H7 (cell line): ENCODE results near the gene MADD. TPM values are rescaled to one million over a fixed set of nuclear protein-coding genes. Genes with fewer than 3 reads are reported as not detected.

ENCODE experiments used
- DNase-seq: peaks from one replicate; pipeline ENCODE4 v3.0.0; 2012
- H3K27me3 ChIP-seq: 2 replicates; pipeline ENCODE4 v1.6.0; 2011; ENCODE audit warnings: mild to moderate bottlenecking, low read length; ENCODE audit not compliant: control insufficient read depth, insufficient read depth
- H3K36me3 ChIP-seq: replicated peaks from 2 replicates; pipeline ENCODE4 v1.5.1; 2011; ENCODE audit warnings: low read length; ENCODE audit not compliant: control insufficient read depth, insufficient read depth
- H3K4me3 ChIP-seq: 2 replicates; pipeline ENCODE4 v1.5.1; 2011; ENCODE audit warnings: low read depth, mild to moderate bottlenecking, control low read depth, low read length, moderate library complexity; ENCODE audit not compliant: insufficient read depth
- total RNA-seq: library from RNA; depleted of rRNA; stranded (reverse); fragments of >200 nt; shearing (Covaris generic); gene quantifications from 2 replicates; pipeline ENCODE4 v1.2.3, GENCODE V29; 2014; rRNA removed

MADD gene
- total RNA-seq, 1 experiment from 2014 or later: 21.3 TPM

DNA sequence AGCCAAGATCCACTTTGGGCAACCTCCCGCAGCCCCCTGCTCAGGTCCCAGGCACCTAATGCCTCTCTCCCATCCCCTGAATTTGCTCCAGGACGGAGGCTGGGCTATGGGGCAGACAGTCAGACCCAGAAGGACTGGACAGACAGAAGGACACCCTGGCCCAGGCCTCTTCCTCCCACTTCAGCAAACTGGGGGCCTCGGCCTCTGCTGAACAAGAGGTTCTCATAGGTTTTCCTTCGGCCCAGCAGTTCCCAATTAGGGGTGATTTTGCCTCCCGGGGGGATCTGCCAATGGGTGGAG lies 104.7 kb downstream of the MADD start:
- H3K27me3 ChIP-seq: no peaks in the 10 kb centered on the region
- H3K36me3 ChIP-seq: no peaks in the 10 kb centered on the region
- DNase-seq: no peak
- H3K4me3 ChIP-seq: no peak overlapping the region

DNA sequence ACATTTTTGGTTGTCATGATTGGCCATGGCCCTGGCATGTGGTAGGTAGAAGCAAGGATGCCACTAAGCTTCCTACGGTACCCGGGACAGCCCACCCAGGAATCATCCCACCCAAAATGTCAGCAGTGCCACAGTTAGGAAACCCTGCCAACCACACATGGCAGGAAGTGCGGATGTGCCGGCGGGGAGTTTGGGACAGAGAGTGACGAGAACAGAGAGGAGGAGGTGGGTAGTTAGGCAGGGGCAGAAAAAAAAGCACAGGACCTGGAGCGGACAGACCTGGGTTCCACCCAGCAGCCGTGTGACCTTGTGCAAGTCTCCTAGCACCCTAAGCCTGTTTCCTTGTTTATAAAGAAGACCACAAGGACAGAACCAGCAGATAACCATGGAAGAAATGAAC lies 105.1 kb downstream of the MADD start:
- no peak overlapping the region for H3K4me3 ChIP-seq
- no peaks in the 10 kb centered on the region for H3K36me3 ChIP-seq
- no peaks in the 10 kb centered on the region for H3K27me3 ChIP-seq
- no peak for DNase-seq

DNA sequence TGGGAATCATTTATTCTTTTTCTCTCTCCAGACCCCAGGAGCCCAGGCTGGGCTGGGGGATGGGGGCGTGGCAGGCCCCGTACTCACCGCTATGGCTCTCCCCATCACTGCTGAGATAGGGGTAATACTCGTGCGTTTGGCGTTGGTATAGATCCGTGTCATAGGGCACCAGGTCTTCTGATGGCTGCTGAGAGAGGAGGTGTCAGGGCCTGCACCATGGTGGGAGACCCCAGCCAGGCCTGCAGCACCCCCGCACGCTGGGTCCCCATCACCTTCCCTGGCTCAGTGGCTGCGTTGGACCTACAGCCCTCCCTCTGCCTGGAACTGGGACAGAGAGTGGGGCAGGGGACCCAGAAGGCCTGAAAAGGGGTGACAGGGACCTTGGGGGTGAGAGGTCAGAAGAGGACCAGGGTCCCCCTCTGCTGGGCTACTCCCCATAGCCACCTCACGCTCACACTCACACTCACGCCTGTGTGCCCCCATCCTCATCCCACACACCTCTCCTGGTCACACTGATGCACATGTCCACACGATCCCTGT lies 105.7 kb downstream of the MADD start:
- Histone ChIP-seq H3K36me3 (no peaks in the 10 kb centered on the region), H3K27me3 (no peaks in the 10 kb centered on the region), H3K4me3 (no peak overlapping the region)
- DNase-seq: no peak

DNA sequence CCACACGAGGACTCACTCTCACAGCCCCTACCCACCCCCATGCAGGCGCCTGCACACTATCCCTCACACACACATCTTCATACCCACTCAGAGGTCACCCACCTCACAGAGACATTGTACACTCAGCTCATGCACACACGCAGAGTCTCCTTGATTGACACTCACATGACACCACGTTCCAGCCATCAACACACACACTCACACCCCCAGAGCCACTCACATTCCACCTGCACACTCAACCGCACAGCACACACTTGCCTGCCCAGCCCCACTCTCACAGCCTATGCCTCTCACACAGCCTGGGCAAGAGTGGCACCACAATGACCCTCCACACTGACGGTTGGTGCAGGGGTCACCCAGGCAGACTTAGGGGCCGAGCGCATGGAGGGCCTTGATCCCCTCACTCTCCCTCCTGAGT lies 106.2 kb downstream of the MADD start:
- Histone ChIP-seq H3K27me3 (no peaks in the 10 kb centered on the region), H3K36me3 (no peaks in the 10 kb centered on the region), H3K4me3 (no peak overlapping the region)
- no peak for DNase-seq

DNA sequence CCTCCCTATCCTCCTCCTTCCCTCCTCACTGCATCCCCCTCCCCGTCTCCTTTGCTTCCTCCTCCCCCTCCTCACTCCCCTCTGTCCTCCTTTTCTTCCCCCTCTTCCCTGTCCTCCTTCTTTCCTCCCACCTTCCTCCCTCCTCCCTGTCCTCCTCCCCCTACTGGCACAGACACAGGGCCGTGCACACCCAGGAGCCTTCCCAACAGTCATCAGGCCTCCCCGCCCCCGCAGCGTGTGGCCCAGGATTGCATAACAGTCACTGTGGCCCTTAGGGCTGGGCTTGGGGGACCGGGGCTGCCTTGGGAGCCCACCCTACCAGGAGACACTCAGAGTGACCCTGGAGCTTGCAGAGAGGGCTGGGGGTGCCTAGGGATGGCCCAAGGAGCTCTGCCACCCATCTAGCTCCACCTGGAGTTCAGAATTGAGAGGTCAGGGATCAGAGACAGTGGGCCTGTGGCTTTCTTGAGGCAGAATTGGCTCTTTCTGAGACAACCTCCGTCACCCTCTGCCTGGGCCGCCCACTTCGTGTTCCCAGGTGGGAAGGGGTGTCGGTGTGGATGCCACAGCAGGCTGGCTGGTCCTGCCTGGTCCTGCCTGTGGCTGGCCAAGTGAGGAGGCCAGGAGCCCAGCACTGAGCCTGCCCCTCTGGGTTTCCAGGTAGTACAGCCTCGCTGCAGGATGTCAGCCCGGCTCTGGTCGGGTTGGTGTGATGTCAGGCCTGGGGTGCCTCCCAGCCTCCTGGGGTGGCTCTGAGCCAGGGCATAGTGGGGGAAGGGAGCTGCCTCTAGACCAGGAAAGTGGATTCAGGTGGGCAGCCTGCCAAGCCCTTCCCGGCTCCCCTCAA lies 106.8 kb downstream of the MADD start:
- no peaks in the 10 kb centered on the region for H3K27me3 ChIP-seq
- peak; percentile 75 for DNase-seq

DNA sequence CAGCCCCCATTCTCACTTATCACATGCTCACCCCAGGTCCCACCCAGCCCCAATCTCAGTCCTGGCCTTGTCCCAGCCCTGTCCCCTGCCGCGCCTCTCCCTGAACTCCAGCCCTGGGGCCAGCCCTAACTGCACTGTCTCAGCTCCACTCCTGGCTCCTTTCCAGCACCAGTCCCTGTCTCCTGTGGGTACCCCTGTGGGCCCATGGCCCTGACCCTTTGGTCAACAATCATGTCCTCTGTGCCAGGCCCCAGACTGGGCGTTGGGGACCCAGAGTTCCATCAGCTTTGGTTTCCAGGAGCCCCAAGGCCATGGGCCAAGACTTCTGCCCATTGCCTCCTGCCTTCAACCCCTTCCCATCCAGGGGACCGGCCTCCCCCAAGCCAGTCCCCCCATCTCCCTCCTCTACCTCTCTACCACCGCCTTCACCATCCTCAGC lies 107.7 kb downstream of the MADD start:
- no peak for DNase-seq
- Histone ChIP-seq H3K4me3 (no peak overlapping the region), H3K27me3 (no peaks in the 10 kb centered on the region), H3K36me3 (no peaks in the 10 kb centered on the region)

More for the DNA sequence above, 106.8 kb downstream of the MADD start:
- no peaks in the 10 kb centered on the region for H3K36me3 ChIP-seq
- no peak overlapping the region for H3K4me3 ChIP-seq

DNA sequence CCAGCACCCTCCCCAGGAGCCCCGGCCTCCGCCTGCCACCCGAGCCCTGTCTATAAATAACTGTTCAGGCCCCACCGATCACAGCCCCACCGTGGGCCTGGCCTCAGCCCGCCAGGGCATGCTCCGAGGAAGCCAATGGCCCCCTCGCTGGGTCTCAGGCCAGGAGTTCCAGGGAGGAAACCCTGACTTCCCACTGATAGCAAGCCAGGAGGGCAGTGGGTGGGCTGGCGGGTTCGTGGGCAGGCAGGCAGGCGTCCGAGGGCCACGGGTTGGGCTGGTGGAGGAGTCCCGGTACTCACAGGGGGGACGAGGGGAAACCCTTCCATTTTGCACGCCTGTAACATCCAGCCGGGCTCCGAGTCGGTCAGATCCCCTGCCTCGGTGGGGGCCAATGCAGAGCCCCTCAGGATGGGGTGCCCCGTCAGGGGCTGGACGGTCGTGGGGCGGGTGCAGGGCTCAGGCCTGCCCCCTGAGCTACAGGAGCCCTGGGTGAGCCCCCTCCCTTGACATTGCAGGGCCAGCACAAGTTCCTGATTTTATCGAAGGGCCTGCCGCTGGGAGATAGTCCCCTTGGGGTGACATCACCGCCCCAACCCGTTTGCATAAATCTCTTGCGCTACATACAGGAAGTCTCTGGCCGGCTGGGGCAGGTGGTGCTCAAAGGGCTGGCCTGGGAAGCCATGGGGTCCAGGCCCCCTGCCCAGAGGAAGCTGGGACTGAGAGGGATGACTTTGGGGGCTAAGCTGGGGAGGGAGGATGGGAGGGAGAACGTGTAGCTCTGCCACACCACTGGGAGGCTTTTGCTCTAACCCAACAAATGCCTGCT lies 108.3 kb downstream of the MADD start, which contains the start of gene SPI1:
SPI1 (minus strand) TSS at position 538 of the 826 bp plus-strand sequence; CDS start at position 344, 194 bp downstream.
- no peak within 1 kb of the TSS for H3K4me3 ChIP-seq
- no peaks in the 10 kb centered on the region for H3K27me3 ChIP-seq
- H3K36me3 ChIP-seq: no peaks in the 10 kb centered on the region
- DNase-seq: peak; percentile 74

DNA sequence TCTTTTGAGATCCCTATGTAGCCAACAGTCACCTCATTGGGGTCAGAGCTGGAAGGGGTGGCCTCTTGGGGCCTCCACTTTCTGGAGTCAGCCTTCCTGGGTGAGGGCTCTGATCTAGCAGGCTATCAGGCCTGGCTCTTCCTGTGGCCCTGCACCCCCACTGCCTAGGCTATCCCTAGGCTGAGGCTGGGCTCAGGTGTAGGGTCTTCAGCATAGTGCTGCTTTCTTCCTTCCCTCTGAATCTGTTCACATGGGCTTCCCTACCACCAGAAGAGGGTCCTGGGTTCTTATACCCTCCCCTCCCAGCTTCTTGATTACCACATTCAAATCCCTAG lies 108.9 kb downstream of the MADD start:
- H3K27me3 ChIP-seq: no peaks in the 10 kb centered on the region
- H3K36me3 ChIP-seq: no peaks in the 10 kb centered on the region
- DNase-seq: no peak
- H3K4me3 ChIP-seq: no peak overlapping the region

DNA sequence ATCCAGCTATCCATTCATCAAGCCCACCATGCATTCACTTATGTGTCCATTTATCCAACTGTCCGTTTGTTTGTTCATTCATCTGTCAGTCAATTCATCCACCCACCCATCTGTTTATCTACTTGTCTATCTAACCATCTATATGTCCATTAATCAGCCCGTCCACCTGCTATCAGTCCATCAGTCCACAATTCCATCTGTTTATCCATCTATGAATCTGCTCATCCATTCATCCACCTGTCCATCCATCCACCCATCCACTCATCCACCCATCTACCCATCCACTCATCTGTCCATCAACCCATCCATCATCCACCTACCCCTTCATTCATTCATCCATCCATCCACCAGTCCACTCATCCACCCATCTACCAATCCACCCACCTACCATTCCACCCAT lies 109.4 kb downstream of the MADD start:
- no peak overlapping the region for H3K4me3 ChIP-seq
- H3K27me3 ChIP-seq: no peaks in the 10 kb centered on the region
- DNase-seq: no peak
- H3K36me3 ChIP-seq: no peaks in the 10 kb centered on the region

Other genes with a start within 250 kb of the MADD start
- gene ARFGAP2, start 93.3 kb upstream of the MADD start, total RNA-seq: 84.4 and 94.7 TPM in 2 replicates
- 67.6 and 76.2 TPM in 2 replicates for gene PACSIN3, start 83.7 kb upstream of the MADD start, total RNA-seq
- 13.9 and 23.7 TPM in 2 replicates for gene DDB2, start 55.2 kb upstream of the MADD start, total RNA-seq
- 24.2 and 25.5 TPM in 2 replicates for gene ACP2, start 21.3 kb upstream of the MADD start, total RNA-seq
- 22.4 and 25.4 TPM in 2 replicates for gene NR1H3, start 12.1 kb upstream of the MADD start, total RNA-seq
- gene MYBPC3, start 82.6 kb downstream of the MADD start, total RNA-seq: not detected in 2 replicates
- 0.42 and 0.81 TPM in 2 replicates for gene SPI1, start 108.4 kb downstream of the MADD start, total RNA-seq
- 26.7 and 29.0 TPM in 2 replicates for gene SLC39A13, start 138.5 kb downstream of the MADD start, total RNA-seq
- 132 and 162 TPM in 2 replicates for gene PSMC3, start 156.3 kb downstream of the MADD start, total RNA-seq
- 0.33 and 0.42 TPM in 2 replicates for gene RAPSN, start 179.0 kb downstream of the MADD start, total RNA-seq